Activated CD4-positive, alpha-beta T cell treated with anti-CD3 and anti-CD28 coated beads, Interleukin-2, amount 10 ng/mL, durations not matched to agents 24 days and 14 days (primary cell): Measurements from ENCODE around the gene SGTA. TPM values are rescaled to one million over a fixed set of nuclear protein-coding genes. Genes with fewer than 3 reads are reported as not detected.
"Not testable (repeated sequence)": the region's sequence is repeated elsewhere in the genome, so short reads cannot be mapped to it uniquely, and the experiment has no call there.

Source experiments
- DNase-seq: peaks from one replicate; pipeline ENCODE4 v3.0.0; 2022
- H3K27ac Mint-ChIP-seq: one replicate; pipeline ENCODE4 v1.8.0; 2022; ENCODE audit warnings: mild to moderate bottlenecking, mixed read lengths
- H3K27me3 Mint-ChIP-seq: one replicate; pipeline ENCODE4 v1.8.0; 2022; ENCODE audit warnings: mixed read lengths
- H3K36me3 Mint-ChIP-seq: one replicate; pipeline ENCODE4 v1.8.0; 2022; ENCODE audit warnings: low read depth, mild to moderate bottlenecking, mixed read lengths
- H3K4me1 Mint-ChIP-seq: one replicate; pipeline ENCODE4 v1.8.0; 2021; ENCODE audit warnings: mixed read lengths
- H3K4me3 Mint-ChIP-seq: one replicate; pipeline ENCODE4 v1.8.0; 2022; ENCODE audit warnings: mild to moderate bottlenecking, moderate library complexity, mixed read lengths
- H3K9me3 Mint-ChIP-seq: one replicate; pipeline ENCODE4 v1.8.0; 2021; ENCODE audit warnings: mixed read lengths
- intact Hi-C: fragments of 100-400 bp; cut with micrococcal nuclease; formaldehyde crosslinking; loops from one replicate; pipeline ENCODE4 v1.15.1; 2023
- total RNA-seq: library from RNA; stranded (reverse); gene quantifications from 2 replicates; pipeline ENCODE4 v1.2.3, GENCODE V29; 2022

SGTA gene
- total RNA-seq, 1 donor from 2014 or later, result 76.9 TPM

GRCh38 chr19:2720777-2721569 lies 62.1 kb downstream of the SGTA start, which contains the start of gene DIRAS1:
Gene DIRAS1 (minus strand): TSS chr19:2721372. CDS start chr19:2717806, 3,566 bp downstream.
- no peak for DNase-seq
- Mint-ChIP-seq H3K9me3 (peaks cover under 1% of the 10 kb centered on the region), H3K4me1 (no peaks in the 10 kb centered on the region), H3K4me3 (no peak within 1 kb of the TSS), H3K27me3 (peaks cover 22% of the 10 kb centered on the region), H3K36me3 (no peaks in the 10 kb centered on the region), H3K27ac (no peak within 1 kb of the TSS)
- intact Hi-C loops, result no loop called here

GRCh38 chr19:2719920-2720776 lies 62.9 kb downstream of the SGTA start:
- intact Hi-C loops, result no loop called here

DNA sequence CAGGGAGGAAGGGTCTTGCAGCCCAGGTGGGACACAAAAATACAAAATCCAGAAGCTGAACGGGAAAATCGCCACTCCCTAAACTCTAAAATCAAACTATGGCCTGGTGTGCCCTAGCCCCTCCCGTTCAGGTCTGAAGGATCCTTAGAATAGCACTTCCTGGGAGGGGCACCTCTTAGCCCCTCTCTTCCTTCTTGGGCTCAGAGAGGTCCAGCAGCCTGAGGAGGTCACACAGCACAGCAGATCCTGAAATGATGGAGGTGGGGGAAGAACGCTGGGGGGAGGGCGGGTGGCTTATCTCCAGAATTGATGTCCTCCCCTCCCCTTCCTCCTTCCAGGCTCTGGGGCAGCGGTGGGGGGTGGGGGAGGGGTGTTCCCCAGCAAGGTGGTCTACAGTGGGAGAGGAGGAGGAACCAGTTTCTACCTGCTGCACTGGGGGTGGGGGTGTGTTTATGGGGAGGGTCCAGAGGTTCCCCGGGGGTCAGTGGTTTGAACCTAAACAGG lies 63.8 kb downstream of the SGTA start:
- no peak for DNase-seq
- no peaks in the 10 kb centered on the region for H3K4me1 Mint-ChIP-seq
- peaks cover 2% of the 10 kb centered on the region for H3K36me3 Mint-ChIP-seq
- peaks cover 11% of the 10 kb centered on the region for H3K9me3 Mint-ChIP-seq
- H3K27ac Mint-ChIP-seq, result no peak overlapping the region
- H3K27me3 Mint-ChIP-seq, result peaks cover 21% of the 10 kb centered on the region
- intact Hi-C loops, result no loop called here
- no peak overlapping the region for H3K4me3 Mint-ChIP-seq

More at GRCh38 chr19:2719920-2720776, 62.9 kb downstream of the SGTA start:
- peaks cover 9% of the 10 kb centered on the region for H3K9me3 Mint-ChIP-seq
- no peaks in the 10 kb centered on the region for H3K4me1 Mint-ChIP-seq
- H3K27ac Mint-ChIP-seq, result no peak overlapping the region
- no peak overlapping the region for H3K4me3 Mint-ChIP-seq
- DNase-seq, result no peak
- H3K36me3 Mint-ChIP-seq, result peaks cover under 1% of the 10 kb centered on the region
- peaks cover 22% of the 10 kb centered on the region for H3K27me3 Mint-ChIP-seq

DNA sequence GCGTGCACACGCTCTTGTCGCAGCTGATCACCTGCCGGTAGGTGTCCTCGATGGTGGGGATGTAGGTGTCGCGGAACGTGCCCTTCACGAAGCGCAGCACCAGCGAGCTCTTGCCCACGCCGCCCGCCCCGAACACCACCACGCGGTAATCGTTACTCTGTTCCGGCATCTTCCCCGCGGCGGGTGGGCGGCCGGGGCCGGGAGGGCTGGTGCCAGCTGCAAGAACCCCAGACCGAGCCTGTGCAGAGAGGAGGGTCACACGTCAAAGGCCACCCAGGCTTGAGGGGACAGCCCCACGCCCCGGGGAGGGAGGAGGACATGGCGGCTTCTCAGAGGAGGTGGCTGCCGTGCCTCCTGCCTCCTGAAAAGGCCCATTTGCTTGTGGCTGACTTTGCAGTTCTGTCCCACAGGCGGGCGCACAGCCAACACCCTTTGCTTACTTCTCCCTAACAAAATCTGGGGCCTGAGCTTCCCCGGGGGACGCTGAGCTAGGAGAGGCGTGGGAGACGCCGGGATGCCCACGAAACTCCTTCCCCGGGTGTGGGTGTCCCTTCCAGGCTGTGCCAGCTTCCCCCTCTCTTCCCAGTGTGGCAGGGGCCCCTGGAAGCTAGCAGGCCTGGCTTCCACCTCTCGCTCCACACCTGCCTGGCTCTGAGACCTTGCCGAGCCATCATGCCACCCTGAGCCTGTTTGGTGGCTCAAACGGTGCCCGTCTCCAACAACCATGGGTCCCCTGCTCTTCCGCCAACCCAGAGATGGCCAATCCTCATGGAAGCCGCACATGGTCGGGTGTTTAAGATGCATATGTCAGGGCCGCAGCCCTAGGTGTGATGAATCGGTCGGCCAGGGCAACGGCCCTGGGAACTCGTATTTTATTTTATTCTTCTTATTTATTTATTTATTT lies 65.2 kb downstream of the SGTA start:
- H3K4me3 Mint-ChIP-seq, result no peak overlapping the region
- H3K27me3 Mint-ChIP-seq, result peaks cover 19% of the 10 kb centered on the region
- no peak overlapping the region for H3K27ac Mint-ChIP-seq
- intact Hi-C loops, result no loop called here
- H3K4me1 Mint-ChIP-seq, result no peaks in the 10 kb centered on the region
- no peak for DNase-seq
- peaks cover 11% of the 10 kb centered on the region for H3K9me3 Mint-ChIP-seq
- H3K36me3 Mint-ChIP-seq, result peaks cover 2% of the 10 kb centered on the region

DNA sequence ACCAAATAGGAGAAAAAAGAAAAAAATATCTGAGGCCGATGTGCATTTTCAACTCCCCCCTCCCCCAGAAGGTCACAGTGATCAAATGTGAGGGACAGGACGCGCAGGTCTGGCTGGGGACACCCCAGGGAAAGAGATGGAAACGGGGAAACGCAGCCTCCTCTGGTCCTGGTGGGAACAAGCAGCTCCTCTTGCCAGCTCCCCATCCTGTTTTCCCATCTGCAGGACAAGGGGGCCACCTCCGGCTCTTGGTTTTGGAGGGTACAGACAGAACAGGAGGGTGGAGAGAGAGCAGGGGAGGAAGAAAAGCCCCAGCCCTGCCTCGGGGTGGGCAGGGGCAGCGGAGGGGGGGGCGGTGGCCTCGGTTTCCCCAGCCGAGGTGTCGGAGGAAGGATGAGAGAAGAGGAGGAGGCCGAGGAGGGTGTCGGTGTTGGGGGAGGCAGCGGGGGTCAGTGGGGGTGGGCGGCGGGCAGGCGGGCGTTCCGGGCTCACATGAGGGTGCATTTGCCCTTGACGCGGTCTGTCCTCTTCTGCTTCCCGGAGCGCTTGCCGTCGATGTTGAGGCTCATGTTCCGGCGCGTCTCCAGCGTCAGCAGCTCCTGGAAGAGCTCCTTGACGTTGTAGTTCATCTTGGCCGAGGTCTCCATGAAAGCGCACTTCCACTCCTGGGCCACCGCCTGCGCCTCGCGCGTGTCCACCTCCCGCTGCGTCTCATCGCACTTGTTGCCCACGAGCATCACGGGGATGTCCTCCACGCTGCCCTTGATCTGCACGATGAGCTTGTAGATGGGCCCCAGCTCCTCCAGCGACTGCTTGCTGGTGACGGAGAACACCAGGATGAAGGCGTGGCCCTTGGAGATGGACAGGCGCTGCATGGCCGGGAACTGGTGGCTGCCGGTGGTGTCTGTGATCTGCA lies 66.1 kb downstream of the SGTA start:
- intact Hi-C loops, result no loop called here
- no peak for DNase-seq
- peaks cover 11% of the 10 kb centered on the region for H3K9me3 Mint-ChIP-seq
- no peak overlapping the region for H3K27ac Mint-ChIP-seq
- peaks cover 16% of the 10 kb centered on the region for H3K27me3 Mint-ChIP-seq
- peaks cover 2% of the 10 kb centered on the region for H3K36me3 Mint-ChIP-seq
- H3K4me3 Mint-ChIP-seq, result no peak overlapping the region
- no peaks in the 10 kb centered on the region for H3K4me1 Mint-ChIP-seq

DNA sequence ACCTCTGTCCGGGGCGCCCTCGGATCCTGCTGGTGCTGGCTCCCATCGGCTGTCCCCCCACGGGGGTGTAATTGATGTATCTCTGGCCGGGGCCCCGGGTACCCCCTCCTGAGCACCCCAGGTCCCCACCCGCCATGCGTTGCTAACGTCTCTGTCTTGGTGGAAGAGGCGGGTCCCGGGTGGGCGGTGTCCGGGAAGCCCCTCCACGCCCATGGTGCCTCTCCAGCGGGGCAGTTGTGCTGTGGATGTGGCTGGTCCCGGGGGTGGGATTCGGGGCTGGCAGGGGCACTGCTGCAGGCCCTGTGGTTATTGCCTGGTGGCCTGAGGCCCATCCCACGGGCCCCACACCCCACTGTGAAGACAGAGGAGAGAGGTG lies 66.8 kb downstream of the SGTA start:
- intact Hi-C loops, result no loop called here
- Mint-ChIP-seq H3K9me3 (peaks cover 11% of the 10 kb centered on the region), H3K4me1 (no peaks in the 10 kb centered on the region), H3K36me3 (peaks cover 2% of the 10 kb centered on the region), H3K27me3 (peaks cover 11% of the 10 kb centered on the region), H3K4me3 (no peak overlapping the region), H3K27ac (no peak overlapping the region)
- DNase-seq, result no peak

GRCh38 chr19:2715470-2716274 lies 67.4 kb downstream of the SGTA start:
- intact Hi-C loops, result no loop called here
- Mint-ChIP-seq H3K27me3 (peaks cover 11% of the 10 kb centered on the region), H3K36me3 (peaks cover 2% of the 10 kb centered on the region), H3K4me3 (no peak overlapping the region), H3K27ac (no peak overlapping the region), H3K4me1 (no peaks in the 10 kb centered on the region), H3K9me3 (peaks cover 11% of the 10 kb centered on the region)
- no peak for DNase-seq

DNA sequence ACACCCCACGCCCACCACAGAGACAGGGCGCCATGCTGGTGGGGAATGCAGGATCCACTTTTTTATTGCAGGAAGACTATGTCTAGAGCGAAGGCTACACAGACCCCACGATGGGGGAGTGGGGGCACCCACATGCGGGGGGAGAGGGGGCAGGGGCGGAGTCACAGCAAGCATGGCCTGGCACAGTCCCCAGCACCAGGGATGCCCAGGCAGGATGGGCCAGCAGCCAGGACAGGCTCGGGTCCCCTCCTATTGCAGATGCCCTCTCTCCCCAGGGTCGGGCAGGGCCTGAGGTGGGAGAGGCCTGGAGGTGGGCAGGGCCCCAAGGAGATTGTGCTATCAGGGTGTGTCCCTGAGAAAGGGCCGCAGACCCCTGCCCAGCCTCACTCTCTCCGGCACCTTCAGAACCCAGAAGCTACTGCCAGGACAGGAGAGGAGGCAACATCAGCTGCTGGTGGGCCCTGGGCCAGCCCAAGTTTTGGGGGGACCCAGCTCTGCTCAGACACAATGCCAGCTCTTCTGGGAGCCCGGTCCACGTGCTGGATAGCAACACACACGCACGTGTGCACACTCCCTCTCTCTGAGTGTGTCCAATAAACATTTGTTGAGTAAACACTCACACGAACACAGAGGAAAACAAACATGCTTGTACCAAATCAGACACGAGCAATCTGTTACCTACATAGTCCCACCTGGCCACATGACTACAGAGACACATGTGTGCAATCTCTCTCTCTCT lies 68.4 kb downstream of the SGTA start:
- H3K4me1 Mint-ChIP-seq, result no peaks in the 10 kb centered on the region
- peaks cover 6% of the 10 kb centered on the region for H3K27me3 Mint-ChIP-seq
- intact Hi-C loops, result no loop called here
- H3K36me3 Mint-ChIP-seq, result peaks cover 2% of the 10 kb centered on the region
- H3K27ac Mint-ChIP-seq, result no peak overlapping the region
- no peak overlapping the region for H3K4me3 Mint-ChIP-seq
- no peak for DNase-seq
- H3K9me3 Mint-ChIP-seq, result peaks cover 11% of the 10 kb centered on the region

GRCh38 chr19:2714102-2714501 lies 69.0 kb downstream of the SGTA start:
- H3K4me3 Mint-ChIP-seq, H3K27me3 Mint-ChIP-seq, H3K36me3 Mint-ChIP-seq, intact Hi-C loops, H3K27ac Mint-ChIP-seq, H3K4me1 Mint-ChIP-seq, DNase-seq: not testable (repeated sequence)
- H3K9me3 Mint-ChIP-seq, result peaks cover 11% of the 10 kb centered on the region

- H3K4me3 Mint-ChIP-seq, H3K4me1 Mint-ChIP-seq, H3K36me3 Mint-ChIP-seq, H3K27ac Mint-ChIP-seq, DNase-seq, intact Hi-C loops, H3K27me3 Mint-ChIP-seq: not testable (repeated sequence)
- peaks cover 11% of the 10 kb centered on the region for H3K9me3 Mint-ChIP-seq
Measured at GRCh38 chr19:2713170-2713569, 69.9 kb downstream of the SGTA start.

DNA sequence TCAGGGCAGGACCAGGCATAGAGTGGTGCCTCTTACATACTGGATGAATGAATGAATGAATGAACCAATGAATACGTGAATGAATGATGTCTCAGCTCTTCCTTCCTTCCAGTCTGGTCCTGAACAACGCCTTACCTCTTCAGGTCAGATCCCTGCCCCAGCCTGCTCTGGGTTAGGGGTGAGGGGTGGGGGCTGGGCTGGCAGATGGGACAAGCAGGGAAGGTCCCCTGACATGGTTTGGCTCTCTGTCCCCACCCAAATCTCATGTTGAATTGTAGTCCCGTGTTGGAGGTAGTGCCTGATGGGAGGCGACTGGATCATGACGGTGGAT lies 71.2 kb downstream of the SGTA start:
- no peak for DNase-seq
- H3K27me3 Mint-ChIP-seq, result no peaks in the 10 kb centered on the region
- peaks cover 11% of the 10 kb centered on the region for H3K9me3 Mint-ChIP-seq
- H3K4me1 Mint-ChIP-seq, result no peaks in the 10 kb centered on the region
- H3K27ac Mint-ChIP-seq, result no peak overlapping the region
- H3K36me3 Mint-ChIP-seq, result peaks cover 2% of the 10 kb centered on the region
- no peak overlapping the region for H3K4me3 Mint-ChIP-seq
- intact Hi-C loops, result no loop called here
